Ascending aorta (tissue), 2 donors: ENCODE results near the gene GSS. TPM values are rescaled to one million over a fixed set of nuclear protein-coding genes. Genes with fewer than 3 reads are reported as not detected.

Experiments
- DNase-seq, 2 donors: peaks; one replicate each; pipeline ENCODE4 v3.0.0-alpha.2; 2019; ENCODE audit warnings: low spot score in 2 of 2
- H3K27ac ChIP-seq, 2 donors: fragments of 200-600 bp; sonication (generic); one replicate each; pipeline ENCODE4 v1.5.1; 2016 to 2017; ENCODE audit warnings: mild to moderate bottlenecking in 1 of 2
- H3K27me3 ChIP-seq: fragments of 200-600 bp; sonication (generic); one replicate; pipeline ENCODE4 v1.5.1; 2017
- H3K36me3 ChIP-seq, 2 donors: fragments of 200-600 bp; sonication (generic); one replicate each; pipeline ENCODE4 v1.5.1; 2016
- H3K4me1 ChIP-seq, 2 donors: fragments of 200-600 bp; sonication (generic); one replicate each; pipeline ENCODE4 v1.5.1; 2016 to 2017; ENCODE audit warnings: mild to moderate bottlenecking in 1 of 2
- H3K4me3 ChIP-seq, 2 donors: fragments of 200-600 bp; sonication (generic); one replicate each; pipeline ENCODE4 v1.5.1; 2016 to 2017; ENCODE audit warnings: mild to moderate bottlenecking in 1 of 2
- H3K9me3 ChIP-seq, 2 donors: fragments of 200-600 bp; sonication (generic); one replicate each; pipeline ENCODE4 v1.5.1; 2016
- CTCF ChIP-seq, 3 experiments: fragments of 200-600 bp in 2 of 3; fragments of 450-650 bp in 1 of 3; sonication (generic) in 2 of 3; IDR thresholded peaks; one replicate each; pipeline ENCODE4 v1.5.1; 2016 to 2019; ENCODE audit warnings: antibody characterized with exemption in 3 of 3, mild to moderate bottlenecking in 1 of 3, moderate library complexity in 1 of 3
- intact Hi-C: fragments of 100-400 bp; cut with DNase I; formaldehyde crosslinking; loops from one replicate; pipeline ENCODE4 v1.15.1; 2023
- total RNA-seq: library from RNA; depleted of rRNA; stranded (reverse); fragments of >200 nt; gene quantifications from one replicate; pipeline ENCODE4 v1.1.0, GENCODE V29; 2016

The GSS gene
- total RNA-seq, 1 donor from 2014 or later, result 40.7 TPM

GRCh38 chr20:34921436-34921835, 34.2 kb downstream of the GSS start:
- no peak overlapping the region for H3K4me3 ChIP-seq
- no peak for TF ChIP-seq CTCF (IDR thresholded peaks at IDR 0.05)
- H3K4me1 ChIP-seq, result peaks cover 0 to 16% of the 10 kb centered on the region in 2 donors
- H3K27me3 ChIP-seq, result no peaks in the 10 kb centered on the region
- no peak for DNase-seq
- peaks cover 30 to 42% of the 10 kb centered on the region in 2 donors for H3K36me3 ChIP-seq
- peak overlapping the region; percentile 15 to 78 for H3K27ac ChIP-seq
- intact Hi-C loops, result no loop called here
- H3K9me3 ChIP-seq, result no peaks in the 10 kb centered on the region

- Histone ChIP-seq H3K9me3 (no peaks in the 10 kb centered on the region), H3K4me1 (peaks cover 4 to 16% of the 10 kb centered on the region in 2 donors), H3K27me3 (no peaks in the 10 kb centered on the region), H3K36me3 (peaks cover 19 to 29% of the 10 kb centered on the region in 2 donors), H3K27ac (peak overlapping the region in 1 of 2 donors; percentile 78), H3K4me3 (no peak overlapping the region)
- no peak for DNase-seq
- intact Hi-C loops, result no loop called here
- no peak for TF ChIP-seq CTCF (IDR thresholded peaks at IDR 0.05)
Observed at GRCh38 chr20:34920055-34920454, 35.6 kb downstream of the GSS start.

- Histone ChIP-seq H3K27ac (no peak overlapping the region), H3K4me3 (no peak overlapping the region), H3K4me1 (peaks cover 1 to 4% of the 10 kb centered on the region in 2 donors), H3K36me3 (peaks cover 16 to 17% of the 10 kb centered on the region in 2 donors), H3K9me3 (no peaks in the 10 kb centered on the region), H3K27me3 (no peaks in the 10 kb centered on the region)
- TF ChIP-seq CTCF (IDR thresholded peaks at IDR 0.05), result no peak
- intact Hi-C loops, result no loop called here
- DNase-seq, result no peak
Observed at GRCh38 chr20:34916774-34917354, 38.7 kb downstream of the GSS start.

GRCh38 chr20:34915749-34916455, 39.7 kb downstream of the GSS start:
- intact Hi-C loops, result no loop called here
- no peak overlapping the region for H3K27ac ChIP-seq
- no peak for DNase-seq
- no peak overlapping the region for H3K4me3 ChIP-seq
- H3K9me3 ChIP-seq, result no peaks in the 10 kb centered on the region
- TF ChIP-seq CTCF (IDR thresholded peaks at IDR 0.05), result no peak
- peaks cover 11% of the 10 kb centered on the region in 2 donors for H3K36me3 ChIP-seq
- H3K27me3 ChIP-seq, result no peaks in the 10 kb centered on the region
- peaks cover 0 to 4% of the 10 kb centered on the region in 2 donors for H3K4me1 ChIP-seq

GRCh38 chr20:34915131-34915530, 40.5 kb downstream of the GSS start:
- Histone ChIP-seq H3K4me3 (no peak overlapping the region), H3K27ac (no peak overlapping the region), H3K4me1 (peaks cover 0 to 4% of the 10 kb centered on the region in 2 donors), H3K27me3 (no peaks in the 10 kb centered on the region), H3K9me3 (no peaks in the 10 kb centered on the region), H3K36me3 (peaks cover 3 to 6% of the 10 kb centered on the region in 2 donors)
- intact Hi-C loops, result no loop called here
- TF ChIP-seq CTCF (IDR thresholded peaks at IDR 0.05), result no peak
- DNase-seq, result no peak
